Measurements from ENCODE around the gene FGFR3. TPM values are rescaled to one million over a fixed set of nuclear protein-coding genes. Genes with fewer than 3 reads are reported as not detected.
"Not testable (repeated sequence)": the region's sequence is repeated elsewhere in the genome, so short reads cannot be mapped to it uniquely, and the experiment has no call there.

The FGFR3 gene
- polyA plus RNA-seq, 1 experiment = 0.06 TPM

DNA sequence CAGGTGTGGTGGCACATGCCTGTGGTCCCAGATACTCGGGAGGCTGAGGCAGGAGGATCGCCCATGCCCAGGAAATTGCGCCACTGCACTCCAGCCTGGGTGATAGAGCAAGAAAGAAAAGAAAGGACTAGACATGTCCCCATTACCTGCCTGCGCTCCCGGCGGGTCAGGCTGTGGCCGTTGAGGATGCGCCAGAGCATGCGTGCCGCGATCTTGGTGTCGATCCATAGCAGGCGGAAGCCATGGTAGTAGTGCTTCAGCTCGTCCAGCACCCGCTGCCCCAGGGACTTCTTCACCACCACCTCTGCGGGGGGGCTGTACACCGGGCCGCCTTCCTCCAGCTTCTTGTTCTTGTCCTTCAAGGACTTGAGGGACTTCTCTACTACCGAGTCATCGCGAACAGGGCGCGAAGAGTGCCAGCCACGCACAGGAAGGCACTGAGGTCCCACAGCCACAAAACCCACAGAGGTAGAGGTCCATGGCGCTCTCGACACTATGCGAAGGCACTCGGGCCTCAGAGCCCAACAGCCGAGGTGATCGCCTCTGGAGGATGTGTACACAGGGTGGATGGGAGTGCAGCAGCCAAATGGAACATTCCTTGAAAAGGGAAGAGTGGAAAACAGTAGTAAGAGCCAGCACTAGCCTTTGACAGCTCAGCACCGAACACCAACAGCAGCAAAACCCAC, 48.3 kb downstream of the FGFR3 start:
- no peak for DNase-seq (ENCODE audit: low read depth, low spot score)
- H3K4me3 ChIP-seq (ENCODE audit: low read depth, low read length) = no peak overlapping the region
- ChIA-PET POLR2A (no interaction called here), CTCF (no interaction called here)
- H3K9me3 ChIP-seq (ENCODE audit: control insufficient read depth, insufficient read depth, low read length) = no peaks in the 10 kb centered on the region
- no peak for TF ChIP-seq CTCF (IDR thresholded peaks at IDR 0.05; ENCODE audit: low read depth, low read length)
- no peak overlapping the region for H3K27ac ChIP-seq (ENCODE audit: low read depth, low read length)
- no peaks in the 10 kb centered on the region for H3K27me3 ChIP-seq (ENCODE audit: control insufficient read depth, insufficient read depth, low read length)

- H3K4me3 ChIP-seq (ENCODE audit: low read depth, low read length) = no peak overlapping the region
- no peak overlapping the region for H3K27ac ChIP-seq (ENCODE audit: low read depth, low read length)
- no peaks in the 10 kb centered on the region for H3K27me3 ChIP-seq (ENCODE audit: control insufficient read depth, insufficient read depth, low read length)
- POLR2A ChIA-PET = interaction anchor here (1.5 kb wide), 1 partner anchor 93 kb away, joined by 3 read pairs; no protein-coding TSS in a partner anchor
- no peak for DNase-seq (ENCODE audit: low read depth, low spot score)
- no peaks in the 10 kb centered on the region for H3K9me3 ChIP-seq (ENCODE audit: control insufficient read depth, insufficient read depth, low read length)
- no peak for TF ChIP-seq CTCF (IDR thresholded peaks at IDR 0.05; ENCODE audit: low read depth, low read length)
- CTCF ChIA-PET = interaction anchor here (1.6 kb wide), 1 partner anchor 58 kb away, joined by 15 read pairs; no protein-coding TSS in a partner anchor
These were observed 48.8 kb downstream of the FGFR3 start for GRCh38 chr4:1841887-1842210.

GRCh38 chr4:1842339-1842895, 49.3 kb downstream of the FGFR3 start:
- Histone ChIP-seq H3K4me3 (ENCODE audit: low read depth, low read length) (no peak overlapping the region), H3K27ac (ENCODE audit: low read depth, low read length) (peak overlapping the region; percentile 31), H3K9me3 (ENCODE audit: control insufficient read depth, insufficient read depth, low read length) (no peaks in the 10 kb centered on the region), H3K27me3 (ENCODE audit: control insufficient read depth, insufficient read depth, low read length) (no peaks in the 10 kb centered on the region)
- POLR2A ChIA-PET = interaction anchor here (1.0 to 1.8 kb wide), 3 partner anchors 13 to 94 kb away, joined by 3 to 4 read pairs (median 4); no protein-coding TSS in a partner anchor
- DNase-seq (ENCODE audit: low read depth, low spot score) = no peak
- CTCF ChIA-PET = interaction anchor here (0.7 to 1.6 kb wide), 3 partner anchors 57 to 74 kb away, joined by 3 to 15 read pairs (median 5); no protein-coding TSS in a partner anchor
- 0 out of 2 replicates have a peak, but pooled peaks have one; percentile 7 for TF ChIP-seq CTCF (IDR thresholded peaks at IDR 0.05; ENCODE audit: low read depth, low read length)

- Histone ChIP-seq H3K27ac (ENCODE audit: low read depth, low read length) (peak overlapping the region; percentile 75), H3K27me3 (ENCODE audit: control insufficient read depth, insufficient read depth, low read length) (no peaks in the 10 kb centered on the region), H3K4me3 (ENCODE audit: low read depth, low read length) (no peak overlapping the region), H3K9me3 (ENCODE audit: control insufficient read depth, insufficient read depth, low read length) (no peaks in the 10 kb centered on the region)
- no peak for TF ChIP-seq CTCF (IDR thresholded peaks at IDR 0.05; ENCODE audit: low read depth, low read length)
- POLR2A ChIA-PET = interaction anchor here (1.0 to 1.8 kb wide), 3 partner anchors 12 to 95 kb away, joined by 3 to 4 read pairs (median 4); no protein-coding TSS in a partner anchor
- CTCF ChIA-PET = interaction anchor here (0.7 to 1.6 kb wide), 3 partner anchors 56 to 75 kb away, joined by 3 to 15 read pairs (median 5); no protein-coding TSS in a partner anchor
- DNase-seq (ENCODE audit: low read depth, low spot score) = peak; percentile 68
These were observed 49.9 kb downstream of the FGFR3 start for GRCh38 chr4:1842993-1843448.

- ChIA-PET POLR2A (interaction anchor here (1.8 kb wide), 1 partner anchor 11 kb away, joined by 4 read pairs; no protein-coding TSS in a partner anchor), CTCF (interaction anchor here (1.8 kb wide), 1 partner anchor 55 kb away, joined by 6 read pairs; no protein-coding TSS in a partner anchor)
- Histone ChIP-seq H3K4me3 (ENCODE audit: low read depth, low read length) (no peak overlapping the region), H3K9me3 (ENCODE audit: control insufficient read depth, insufficient read depth, low read length) (no peaks in the 10 kb centered on the region), H3K27ac (ENCODE audit: low read depth, low read length) (no peak overlapping the region), H3K27me3 (ENCODE audit: control insufficient read depth, insufficient read depth, low read length) (no peaks in the 10 kb centered on the region)
- no peak for TF ChIP-seq CTCF (IDR thresholded peaks at IDR 0.05; ENCODE audit: low read depth, low read length)
- no peak for DNase-seq (ENCODE audit: low read depth, low spot score)
These were observed 50.8 kb downstream of the FGFR3 start for GRCh38 chr4:1843852-1844251.

DNA sequence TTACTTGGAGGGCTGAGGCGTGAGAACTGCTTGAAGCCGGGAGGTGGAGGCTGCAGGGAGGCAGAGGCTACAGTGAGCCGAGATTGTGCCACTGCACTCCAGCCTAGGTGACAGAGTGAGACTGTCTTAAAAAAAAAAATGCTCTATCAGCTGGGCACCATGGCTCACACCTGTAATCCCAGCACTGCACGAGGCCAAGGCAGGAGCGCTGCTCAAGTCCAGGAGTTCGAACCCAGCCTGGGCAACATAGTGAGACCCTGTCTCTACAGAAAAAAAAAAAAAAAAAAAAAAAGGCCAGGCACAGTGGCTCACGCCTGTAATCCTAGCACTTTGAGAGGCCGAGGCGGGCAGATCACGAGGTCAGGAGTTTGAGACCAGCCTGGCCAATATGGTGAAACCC, 51.5 kb downstream of the FGFR3 start:
- H3K4me3 ChIP-seq (ENCODE audit: low read depth, low read length); H3K27ac ChIP-seq (ENCODE audit: low read depth, low read length); H3K9me3 ChIP-seq (ENCODE audit: control insufficient read depth, insufficient read depth, low read length); H3K27me3 ChIP-seq (ENCODE audit: control insufficient read depth, insufficient read depth, low read length); DNase-seq (ENCODE audit: low read depth, low spot score); POLR2A ChIA-PET: not testable (repeated sequence)
- CTCF ChIA-PET = interaction anchor here (1.8 kb wide), 1 partner anchor 55 kb away, joined by 6 read pairs; no protein-coding TSS in a partner anchor

Measured in AG04450 (cell line).